ENCODE measurements around the gene CACNA1E. TPM values are rescaled to one million over a fixed set of nuclear protein-coding genes. Genes with fewer than 3 reads are reported as not detected.

The CACNA1E gene
- total RNA-seq, 1 donor from 2014 or later = 0.04 TPM

DNA sequence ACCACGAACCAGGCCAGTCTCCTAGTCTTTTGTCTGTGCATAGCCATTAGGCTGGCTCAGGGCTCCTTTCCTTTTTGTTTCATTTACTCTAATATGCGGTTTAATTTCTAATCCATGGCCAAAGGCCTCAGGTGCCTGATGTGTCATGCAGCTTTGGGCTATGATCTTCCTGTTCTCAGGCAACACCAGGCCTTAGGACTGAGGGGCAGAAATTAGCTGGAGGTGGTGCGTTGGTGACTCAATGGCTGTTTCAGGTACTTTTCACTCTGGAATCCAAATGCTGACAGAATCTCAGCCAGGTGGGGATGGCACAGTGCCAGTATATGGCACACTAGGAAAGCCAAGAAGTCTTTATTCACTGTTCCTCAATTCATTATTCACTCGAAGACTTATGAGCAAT is 105.3 kb downstream of the CACNA1E start:
- no peak for ATAC-seq

DNA sequence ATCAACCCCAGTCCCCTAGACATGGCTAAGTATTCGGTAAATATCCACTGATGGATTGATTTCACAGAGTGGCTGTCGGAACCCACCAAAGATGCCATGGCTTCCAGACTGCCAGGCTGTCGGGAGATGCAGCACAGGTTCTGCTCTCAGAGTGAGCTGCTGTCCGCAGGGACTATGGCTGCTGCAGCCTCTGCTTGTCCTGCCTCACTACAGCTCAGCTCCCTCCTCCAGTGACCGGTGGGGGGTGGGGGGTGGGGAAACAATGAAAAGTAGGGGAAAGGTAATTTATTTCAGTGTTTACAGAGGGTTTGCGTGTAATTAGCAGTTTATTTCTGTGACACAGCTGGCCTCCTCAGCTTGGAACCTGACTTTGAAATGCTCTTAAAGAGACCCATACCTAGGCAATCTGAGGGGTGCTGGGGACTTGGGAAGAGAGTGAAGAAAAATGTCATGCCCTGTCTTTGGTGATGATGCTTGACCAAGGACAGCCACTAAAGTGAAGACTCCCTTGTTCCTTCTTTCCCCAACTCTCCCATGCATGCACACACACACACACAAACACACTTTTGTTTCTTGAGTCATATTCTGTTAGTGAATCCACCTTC is 109.0 kb downstream of the CACNA1E start:
- ATAC-seq = no peak

- no peak for ATAC-seq
Measured at GRCh38 chr1:181593042-181593441, 109.7 kb downstream of the CACNA1E start.

- no peak for ATAC-seq
Measured at GRCh38 chr1:181594553-181594952, 111.2 kb downstream of the CACNA1E start.

DNA sequence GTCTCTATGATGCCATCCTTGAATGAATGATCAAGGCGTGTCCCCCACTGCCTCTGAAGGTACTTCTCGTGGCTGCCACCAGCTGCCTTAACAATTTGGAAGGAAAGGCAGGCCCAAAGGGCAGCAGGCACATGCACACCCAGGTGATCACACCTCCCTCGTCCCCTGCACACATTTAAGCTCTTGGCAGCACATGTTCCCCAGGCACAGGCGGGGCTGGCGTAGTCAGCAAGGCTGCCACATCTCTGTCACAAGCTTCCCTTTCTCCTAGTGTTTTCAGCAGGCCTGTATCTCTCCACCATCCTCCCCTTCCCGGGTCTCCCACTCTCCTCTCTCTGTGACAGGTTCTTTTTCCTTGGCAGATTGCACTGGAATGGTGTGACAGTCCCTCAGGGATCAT is 111.9 kb downstream of the CACNA1E start:
- no peak for ATAC-seq

GRCh38 chr1:181601186-181601950 is 118.1 kb downstream of the CACNA1E start:
- ATAC-seq = no peak

DNA sequence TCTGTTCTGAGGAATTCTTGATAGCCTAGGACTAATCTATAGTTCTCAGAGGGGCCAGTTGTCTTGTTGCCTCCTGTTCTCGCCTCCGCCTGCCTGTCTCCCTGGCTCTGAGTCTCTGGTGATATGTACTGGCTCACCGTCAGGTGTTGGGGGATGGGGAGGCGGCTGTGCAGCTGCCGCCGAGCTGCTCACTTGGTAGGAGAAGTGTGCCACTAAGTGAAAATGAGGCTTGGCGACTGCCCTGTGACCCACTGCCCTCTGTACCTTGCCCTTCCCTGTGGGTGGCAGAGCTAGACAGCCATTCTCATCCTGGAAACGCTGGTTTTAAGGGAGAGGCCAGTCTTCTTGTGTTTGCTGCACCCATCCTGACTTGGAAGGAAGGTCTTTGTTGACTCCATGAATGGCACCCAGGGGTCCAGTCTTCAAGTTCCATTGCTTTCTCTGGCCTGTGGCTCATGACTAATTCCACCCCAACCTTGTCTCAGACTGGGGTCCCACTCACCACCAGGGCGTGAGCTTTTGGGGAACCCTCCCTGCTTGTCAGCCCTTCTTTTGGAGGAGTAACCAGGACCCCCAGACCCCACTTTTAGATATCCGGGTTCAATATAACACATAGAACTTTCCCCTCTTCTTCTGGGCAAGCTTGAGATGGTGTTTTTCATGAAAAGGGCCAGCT is 120.6 kb downstream of the CACNA1E start:
- ATAC-seq = no peak

- ATAC-seq = no peak
Measured at GRCh38 chr1:181604482-181605249, 121.3 kb downstream of the CACNA1E start.

GRCh38 chr1:181607524-181607923 is 124.2 kb downstream of the CACNA1E start:
- no peak for ATAC-seq

- no peak for ATAC-seq
Measured at GRCh38 chr1:181608386-181608785, 125.1 kb downstream of the CACNA1E start.

GRCh38 chr1:181608948-181609347 is 125.6 kb downstream of the CACNA1E start:
- ATAC-seq = no peak

- ATAC-seq = no peak
Measured at GRCh38 chr1:181612100-181612499, 128.8 kb downstream of the CACNA1E start.

- ATAC-seq = no peak
Measured at GRCh38 chr1:181618559-181618958, 135.2 kb downstream of the CACNA1E start.

DNA sequence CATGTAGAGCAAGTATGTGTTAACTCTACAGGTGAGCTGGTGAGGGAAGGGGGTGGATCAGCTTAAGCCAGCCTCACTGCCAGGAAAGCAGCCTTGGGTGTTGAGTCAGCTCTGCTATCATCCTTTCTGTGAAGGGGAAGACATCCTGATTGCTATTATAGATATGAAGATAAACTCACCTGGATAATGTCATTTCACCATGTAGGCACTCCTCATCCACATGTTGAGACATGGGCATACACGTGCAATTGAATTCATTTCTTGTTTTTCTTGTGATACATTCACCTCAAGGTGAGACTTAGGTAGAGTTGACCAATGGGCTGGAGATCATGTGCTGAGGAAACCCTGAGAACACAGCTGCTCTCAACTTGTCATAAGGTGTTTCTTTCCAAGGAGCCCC is 136.9 kb downstream of the CACNA1E start:
- no peak for ATAC-seq

- no peak for ATAC-seq
Measured at GRCh38 chr1:181623850-181624249, 140.5 kb downstream of the CACNA1E start.

DNA sequence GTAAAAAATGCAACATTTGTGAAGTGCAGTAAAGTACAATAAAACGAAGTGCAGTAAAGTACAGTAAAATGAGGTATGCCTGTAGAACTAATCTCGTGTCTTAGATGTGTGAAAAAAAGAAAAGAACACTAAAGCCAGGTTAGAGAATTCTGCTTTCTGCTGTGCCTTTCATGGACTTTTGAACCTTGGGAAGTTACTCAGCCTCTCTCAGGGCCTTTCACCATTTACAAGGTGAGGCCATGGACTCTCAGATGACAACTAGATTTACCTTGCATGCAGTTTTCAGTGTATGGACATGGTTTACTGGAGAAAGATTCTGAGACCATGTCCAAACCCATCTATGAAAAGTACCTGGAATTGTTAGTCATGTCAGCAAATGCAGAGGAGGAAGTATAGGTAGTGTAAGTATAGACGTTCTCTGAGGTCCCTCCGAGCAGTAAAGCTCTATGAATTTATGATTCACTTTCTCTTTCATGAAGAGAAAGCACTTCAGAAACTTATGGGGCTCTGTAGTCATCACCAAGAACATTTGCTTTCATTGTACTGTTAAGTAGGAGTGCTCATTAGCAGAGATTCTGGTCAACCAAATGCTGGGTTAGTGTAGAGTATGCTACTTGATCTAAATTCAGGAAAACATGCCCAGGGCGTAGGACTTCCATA is 143.1 kb downstream of the CACNA1E start:
- ATAC-seq = no peak

DNA sequence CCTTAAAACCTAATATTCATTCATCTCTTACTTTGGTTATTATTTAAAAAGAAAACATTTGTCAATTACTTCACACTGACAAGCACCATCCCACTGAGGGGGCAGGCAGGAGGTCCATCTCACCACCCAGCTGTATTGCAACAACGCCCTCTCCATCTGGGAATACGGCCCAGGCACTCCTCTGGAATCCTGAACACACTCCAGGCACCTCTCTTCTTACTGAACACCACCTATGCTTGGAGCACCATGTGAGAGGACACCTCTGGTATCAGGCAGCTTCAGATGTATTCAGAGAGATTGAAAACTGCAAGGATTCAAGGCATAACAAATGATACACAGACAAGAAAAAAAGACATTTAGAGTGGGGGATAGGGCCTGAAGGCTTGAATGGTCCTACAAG is 147.1 kb downstream of the CACNA1E start:
- ATAC-seq = no peak

DNA sequence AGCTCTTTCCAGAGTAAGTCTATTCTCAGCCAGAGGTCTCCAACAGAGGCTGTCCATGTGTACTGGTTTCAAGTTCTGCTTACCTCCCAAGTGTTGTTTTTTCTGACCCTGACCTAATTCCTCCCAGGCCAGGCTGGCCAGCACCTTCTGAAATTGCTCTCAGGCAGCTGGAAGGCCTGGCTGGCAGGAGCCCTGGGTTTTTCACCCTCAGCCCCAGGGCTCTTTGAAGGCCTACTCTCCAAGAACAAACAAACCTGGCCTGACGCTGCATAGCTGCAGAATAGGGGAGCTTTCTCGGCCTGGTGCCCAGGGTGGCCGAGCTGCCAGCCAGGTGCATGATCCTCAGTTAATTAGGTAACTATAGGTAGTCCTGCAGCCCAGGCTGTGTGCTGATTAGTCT is 147.5 kb downstream of the CACNA1E start:
- ATAC-seq = no peak

DNA sequence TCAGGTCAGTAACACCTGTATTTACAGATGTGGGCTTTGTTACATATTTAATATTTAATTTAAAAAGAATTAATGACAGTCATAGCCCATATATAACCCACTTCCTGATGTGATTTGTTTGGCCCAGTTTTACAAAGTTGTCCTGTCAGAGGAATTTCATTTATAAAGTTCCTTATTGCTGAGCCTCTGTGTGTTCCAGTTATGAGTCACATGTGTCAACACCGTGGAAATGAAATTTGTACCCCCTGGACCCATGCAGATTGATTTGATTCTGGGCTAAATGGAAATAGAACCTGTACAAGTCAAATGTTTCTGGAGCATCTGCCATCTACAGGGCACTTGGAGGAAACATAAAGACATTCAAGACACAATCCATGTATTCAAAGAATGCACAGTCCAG is 149.2 kb downstream of the CACNA1E start:
- ATAC-seq = no peak

GRCh38 chr1:181632960-181633359 is 149.6 kb downstream of the CACNA1E start:
- ATAC-seq = no peak

DNA sequence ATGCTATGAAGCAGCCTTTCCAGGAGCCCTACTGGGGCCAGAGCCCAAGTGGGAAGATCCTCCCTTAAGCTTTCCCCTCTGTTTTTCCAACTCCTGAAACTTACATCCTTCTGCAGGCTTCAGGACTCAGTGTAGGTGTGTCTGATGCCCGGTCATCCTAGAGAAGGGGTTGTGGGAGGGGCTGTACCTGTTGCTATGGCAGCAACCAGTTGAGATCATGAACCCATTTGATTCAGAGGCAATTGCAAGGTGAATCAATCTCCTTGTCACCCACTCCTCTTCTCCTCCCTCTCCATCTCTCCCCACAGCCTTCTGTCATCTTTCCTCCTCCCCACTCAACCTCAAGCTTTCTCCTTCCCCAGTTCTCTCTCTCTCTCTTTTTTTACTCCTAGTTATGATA is 151.8 kb downstream of the CACNA1E start:
- ATAC-seq = no peak

- no peak for ATAC-seq
Measured at GRCh38 chr1:181637998-181638397, 154.7 kb downstream of the CACNA1E start.

GRCh38 chr1:181640956-181641355 is 157.6 kb downstream of the CACNA1E start:
- ATAC-seq = no peak

Data from esophagus mucosa (tissue), 1 donor.